Measurements from ENCODE around the gene TAF11L11.
"Not testable (repeated sequence)": the region's sequence is repeated elsewhere in the genome, so short reads cannot be mapped to it uniquely, and the experiment has no call there.

TAF11L11 gene

GRCh38 chr5:17603880-17604279 lies at the start of gene TAF11L11:
TAF11L11 (plus strand) TSS chr5:17604183.
- not testable (repeated sequence) for DNase-seq

GRCh38 chr5:17585658-17586057 lies 18.3 kb upstream of the TAF11L11 start, which contains the start of gene TAF11L7:
TAF11L7 (minus strand) TSS chr5:17585758.
- DNase-seq = not testable (repeated sequence)

GRCh38 chr5:17590860-17591259 lies 13.1 kb upstream of the TAF11L11 start, which contains the start of gene TAF11L8:
TAF11L8 (minus strand) TSS chr5:17590960.
- not testable (repeated sequence) for DNase-seq

GRCh38 chr5:17594255-17594654 lies 9.7 kb upstream of the TAF11L11 start, which contains the start of gene TAF11L9:
TAF11L9 (minus strand) TSS chr5:17594394.
- DNase-seq = not testable (repeated sequence)

- DNase-seq = not testable (repeated sequence)
Measured at GRCh38 chr5:17597728-17598127, 6.3 kb upstream of the TAF11L11 start, which contains the start of gene TAF11L10. TAF11L10 (minus strand) TSS chr5:17597828.

- no peak for DNase-seq
Measured at GRCh38 chr5:17604951-17605350, 968 bp downstream of the TAF11L11 start.

GRCh38 chr5:17607461-17607860 lies 3.5 kb downstream of the TAF11L11 start:
- DNase-seq = not testable (repeated sequence)

- DNase-seq = not testable (repeated sequence)
Measured at GRCh38 chr5:17610092-17610491, 6.1 kb downstream of the TAF11L11 start, which contains the start of gene TAF11L12. TAF11L12 (plus strand) TSS chr5:17610392.

- DNase-seq = no peak
Measured at GRCh38 chr5:17614872-17615605, 11.1 kb downstream of the TAF11L11 start.

GRCh38 chr5:17619354-17619753 lies 15.4 kb downstream of the TAF11L11 start:
- DNase-seq = no peak

GRCh38 chr5:17620627-17621026 lies 16.6 kb downstream of the TAF11L11 start:
- DNase-seq = no peak

- DNase-seq = no peak
Measured at GRCh38 chr5:17625686-17626085, 21.7 kb downstream of the TAF11L11 start.

GRCh38 chr5:17631788-17632187 lies 27.8 kb downstream of the TAF11L11 start, which contains the start of gene TAF11L13:
TAF11L13 (plus strand) TSS chr5:17632088.
- DNase-seq = not testable (repeated sequence)

GRCh38 chr5:17634160-17634559 lies 30.2 kb downstream of the TAF11L11 start, which contains the start of gene TAF11L14:
TAF11L14 (plus strand) TSS chr5:17634460.
- no peak for DNase-seq

- not testable (repeated sequence) for DNase-seq
Measured at GRCh38 chr5:17649232-17649631, 45.2 kb downstream of the TAF11L11 start.

- DNase-seq = not testable (repeated sequence)
Measured at GRCh38 chr5:17655201-17655759, 51.3 kb downstream of the TAF11L11 start.

Data from CD4-positive, alpha-beta T cell treated with Interferon gamma for 1 hour (primary cell).